Lower lobe of right lung (tissue), 2 donors: ENCODE results near the gene CCDC71. TPM values are rescaled to one million over a fixed set of nuclear protein-coding genes. Genes with fewer than 3 reads are reported as not detected.

Source experiments
- ATAC-seq, 2 donors: fragments of 200-7000 bp; cut with Tn5 transposase; one replicate each; pipeline ENCODE4 v1.9.1; 2020 to 2022; ENCODE audit warnings: mild to moderate bottlenecking in 2 of 2, moderate library complexity in 2 of 2
- DNase-seq: peaks from one replicate; pipeline ENCODE4 v3.0.0-alpha.2; 2020
- H3K27ac ChIP-seq: fragments of 200-600 bp; one replicate; pipeline ENCODE4 v1.8.0; 2022
- H3K27me3 ChIP-seq: fragments of 200-600 bp; one replicate; pipeline ENCODE4 v1.8.0; 2022; ENCODE audit warnings: low read depth
- H3K36me3 ChIP-seq: fragments of 200-600 bp; one replicate; pipeline ENCODE4 v1.8.0; 2022; ENCODE audit warnings: mild to moderate bottlenecking
- H3K4me1 ChIP-seq: fragments of 200-600 bp; one replicate; pipeline ENCODE4 v1.8.0; 2022
- H3K4me3 ChIP-seq: fragments of 200-600 bp; one replicate; pipeline ENCODE4 v1.8.0; 2022; ENCODE audit warnings: mild to moderate bottlenecking
- H3K9me3 ChIP-seq: fragments of 200-600 bp; one replicate; pipeline ENCODE4 v1.8.0; 2022
- intact Hi-C: fragments of 100-400 bp; cut with DNase I; formaldehyde crosslinking; loops from one replicate; pipeline ENCODE4 v1.11.0; 2022
- total RNA-seq: library from RNA; stranded (reverse); fragmentation: NEBNext Ultra II Directional; extraction: Animal tissue kit (Norgen Biotek cat#: 25700); gene quantifications from one replicate; pipeline ENCODE4 v1.2.1, GENCODE V29; 2021
- TF ChIP-seq, protein P1 (sequence below): fragments of 200-600 bp; IDR thresholded peaks from one replicate; pipeline ENCODE4 v1.8.0; 2022; ENCODE audit warnings: antibody characterized with exemption, mild to moderate bottlenecking
- donor health status: DM: no; HTN: yes; CAD: no; lungs with severe emphysema.

Gene CCDC71
- total RNA-seq, 1 donor from 2014 or later, result 23.4 TPM

DNA sequence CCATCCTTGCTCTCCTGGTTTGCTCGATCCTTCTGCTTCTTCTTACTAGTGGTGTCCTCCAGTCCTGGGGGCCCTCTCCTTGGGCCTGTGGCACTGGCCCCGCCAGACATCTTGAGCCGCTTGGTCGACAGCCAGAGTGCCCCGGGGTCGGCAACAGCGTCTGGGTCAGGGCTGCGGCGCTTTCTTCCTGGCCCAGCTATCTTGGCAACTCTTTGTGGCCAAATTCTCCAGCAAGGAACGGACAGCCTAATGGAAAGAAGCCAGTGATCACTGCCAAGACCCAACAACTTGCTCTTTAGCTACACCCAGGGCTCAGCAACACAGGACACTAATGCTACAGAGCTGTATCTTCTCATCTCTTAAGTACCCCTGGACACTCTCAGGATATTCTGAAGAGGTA lies 47.1 kb downstream of the CCDC71 start:
- Histone ChIP-seq H3K36me3 (peaks cover 84% of the 10 kb centered on the region), H3K4me3 (peak overlapping the region; percentile 99), H3K27ac (peak overlapping the region; percentile 97), H3K4me1 (peaks cover 20% of the 10 kb centered on the region), H3K27me3 (no peaks in the 10 kb centered on the region), H3K9me3 (no peaks in the 10 kb centered on the region)
- ATAC-seq, result no peak
- TF ChIP-seq, protein P1, sequence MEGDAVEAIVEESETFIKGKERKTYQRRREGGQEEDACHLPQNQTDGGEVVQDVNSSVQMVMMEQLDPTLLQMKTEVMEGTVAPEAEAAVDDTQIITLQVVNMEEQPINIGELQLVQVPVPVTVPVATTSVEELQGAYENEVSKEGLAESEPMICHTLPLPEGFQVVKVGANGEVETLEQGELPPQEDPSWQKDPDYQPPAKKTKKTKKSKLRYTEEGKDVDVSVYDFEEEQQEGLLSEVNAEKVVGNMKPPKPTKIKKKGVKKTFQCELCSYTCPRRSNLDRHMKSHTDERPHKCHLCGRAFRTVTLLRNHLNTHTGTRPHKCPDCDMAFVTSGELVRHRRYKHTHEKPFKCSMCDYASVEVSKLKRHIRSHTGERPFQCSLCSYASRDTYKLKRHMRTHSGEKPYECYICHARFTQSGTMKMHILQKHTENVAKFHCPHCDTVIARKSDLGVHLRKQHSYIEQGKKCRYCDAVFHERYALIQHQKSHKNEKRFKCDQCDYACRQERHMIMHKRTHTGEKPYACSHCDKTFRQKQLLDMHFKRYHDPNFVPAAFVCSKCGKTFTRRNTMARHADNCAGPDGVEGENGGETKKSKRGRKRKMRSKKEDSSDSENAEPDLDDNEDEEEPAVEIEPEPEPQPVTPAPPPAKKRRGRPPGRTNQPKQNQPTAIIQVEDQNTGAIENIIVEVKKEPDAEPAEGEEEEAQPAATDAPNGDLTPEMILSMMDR, result no peak
- no peak for DNase-seq
- intact Hi-C loops, result no loop called here

Other genes starting within 250 kb of the CCDC71 start
- gene ARIH2, start 247.5 kb downstream of the CCDC71 start, total RNA-seq, result 87.4 TPM
- gene P4HTM, start 176.1 kb downstream of the CCDC71 start, total RNA-seq, result 44.0 TPM
- 157 TPM for gene WDR6, start 158.9 kb downstream of the CCDC71 start, total RNA-seq
- gene DALRD3, start 147.8 kb downstream of the CCDC71 start, total RNA-seq, result 28.1 TPM
- gene NDUFAF3, start 144.2 kb downstream of the CCDC71 start, total RNA-seq, result 85.6 TPM
- gene IMPDH2, start 136.9 kb downstream of the CCDC71 start, total RNA-seq, result 112 TPM
- 85.4 TPM for gene QRICH1, start 72.3 kb downstream of the CCDC71 start, total RNA-seq
- gene QARS1, start 61.6 kb downstream of the CCDC71 start, total RNA-seq, result 198 TPM
- 60.4 TPM for gene USP19, start 45.5 kb downstream of the CCDC71 start, total RNA-seq
- 410 TPM for gene LAMB2, start 33.3 kb downstream of the CCDC71 start, total RNA-seq
- 34.8 TPM for gene KLHDC8B, start 5.3 kb upstream of the CCDC71 start, total RNA-seq
- 10.0 TPM for gene C3orf62, start 110.9 kb upstream of the CCDC71 start, total RNA-seq
- gene USP4, start 173.7 kb upstream of the CCDC71 start, total RNA-seq, result 71.3 TPM
- 450 TPM for gene GPX1, start 192.0 kb upstream of the CCDC71 start, total RNA-seq
- gene RHOA, start 245.6 kb upstream of the CCDC71 start, total RNA-seq, result 601 TPM
- 38.8 TPM for gene TCTA, start 246.1 kb upstream of the CCDC71 start, total RNA-seq